GM18909 (cell line): ENCODE data around the gene KIFC3.
"Not testable (repeated sequence)": the region's sequence is repeated elsewhere in the genome, so short reads cannot be mapped to it uniquely, and the experiment has no call there.

ENCODE experiments used
- ATAC-seq: cut with Tn5 transposase; IDR thresholded peaks from one replicate; pipeline ENCODE4 v1.9.1; 2021; ENCODE audit warnings: mild to moderate bottlenecking; ENCODE audit not compliant: unreplicated experiment, poor library complexity

Gene KIFC3

DNA sequence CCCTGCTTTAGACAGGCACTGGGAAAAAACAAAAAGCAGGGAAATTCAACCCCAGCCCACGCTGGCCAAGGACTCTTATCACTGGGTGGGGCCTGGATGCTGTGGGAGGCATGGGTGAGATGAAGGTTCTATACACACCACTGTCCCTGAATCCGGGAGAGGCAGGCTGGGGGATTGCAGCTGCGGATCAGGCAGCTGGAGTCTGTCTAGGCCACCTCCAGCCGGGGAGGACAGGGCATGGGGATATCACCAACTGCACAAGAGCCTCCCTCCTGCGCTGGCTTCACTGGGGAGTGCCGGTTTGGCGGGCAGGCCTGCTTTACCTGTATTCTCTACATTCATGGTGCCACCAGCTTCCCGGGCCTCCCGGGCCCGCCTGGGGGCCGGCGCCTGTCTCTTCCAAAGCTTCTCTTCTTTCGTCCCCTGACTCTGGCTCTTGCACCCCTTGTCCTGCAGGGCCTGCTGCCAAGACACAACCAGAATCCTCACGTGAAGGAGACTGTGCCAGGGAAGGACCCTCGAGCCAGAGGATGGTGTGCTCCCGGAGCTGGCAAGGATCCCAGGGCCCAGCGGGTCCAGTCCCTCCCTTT lies 13.9 kb downstream of the KIFC3 start:
- ATAC-seq = no peak

DNA sequence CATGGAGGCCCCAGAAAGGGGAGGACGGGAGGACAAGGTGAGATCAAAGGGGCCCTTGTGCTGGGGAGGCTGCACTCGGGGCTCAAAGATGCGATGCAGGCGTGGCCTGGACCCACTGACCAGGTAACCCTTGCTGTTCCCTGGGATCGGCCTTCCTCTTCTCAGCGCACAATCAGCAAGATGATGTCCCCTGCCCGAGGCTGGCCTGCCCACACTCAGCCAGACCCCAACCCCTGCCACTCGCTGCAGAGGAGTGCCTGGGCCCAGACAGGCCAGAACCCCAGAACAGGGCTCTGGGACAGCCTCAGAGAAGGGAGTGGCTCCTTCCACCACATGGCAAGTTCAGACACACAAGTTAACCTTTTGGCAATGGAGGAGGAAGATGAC lies 14.8 kb downstream of the KIFC3 start:
- ATAC-seq = no peak

DNA sequence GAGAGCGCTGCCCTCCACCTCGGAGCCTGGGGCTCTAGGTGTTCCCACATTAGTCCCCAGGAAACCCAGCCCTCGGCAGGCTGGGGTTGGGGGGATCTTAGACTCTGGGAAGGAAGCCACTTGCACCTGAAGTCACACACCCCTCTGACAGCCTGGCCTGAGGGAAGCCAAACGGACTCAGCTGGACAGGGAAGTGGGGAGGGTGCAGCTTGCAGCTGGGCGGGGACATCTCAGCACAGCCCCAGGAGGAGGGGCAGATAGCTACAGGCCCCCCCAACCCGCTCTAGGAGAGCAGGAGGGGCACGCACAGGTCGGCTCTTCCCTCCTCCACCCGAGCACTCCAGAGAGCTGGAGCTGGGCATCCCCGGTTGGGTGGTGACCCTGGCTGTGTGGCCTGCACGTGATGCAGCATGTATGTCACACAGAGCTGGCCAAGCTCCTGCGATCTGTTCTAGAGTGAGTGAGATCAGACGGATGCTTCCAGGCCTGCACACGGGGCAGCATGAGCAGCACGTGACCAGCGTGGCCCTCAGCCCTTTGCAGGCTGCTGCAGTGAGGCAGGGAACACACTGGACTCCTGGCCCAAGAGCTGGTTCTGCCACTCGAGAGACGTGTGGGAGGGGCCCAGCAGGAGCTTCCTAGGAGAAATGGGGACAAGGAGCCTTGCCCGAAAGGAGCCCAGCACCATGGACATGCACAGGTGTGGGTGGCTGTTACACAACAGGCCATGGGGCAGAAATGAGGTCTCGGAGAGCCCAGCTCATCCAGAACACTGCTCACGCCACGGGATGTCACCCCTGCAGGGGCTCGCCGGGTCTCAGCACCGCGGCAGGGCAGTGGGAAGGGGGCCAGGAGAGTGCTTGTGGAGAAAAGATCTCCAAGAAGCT lies 15.4 kb downstream of the KIFC3 start:
- no peak for ATAC-seq

DNA sequence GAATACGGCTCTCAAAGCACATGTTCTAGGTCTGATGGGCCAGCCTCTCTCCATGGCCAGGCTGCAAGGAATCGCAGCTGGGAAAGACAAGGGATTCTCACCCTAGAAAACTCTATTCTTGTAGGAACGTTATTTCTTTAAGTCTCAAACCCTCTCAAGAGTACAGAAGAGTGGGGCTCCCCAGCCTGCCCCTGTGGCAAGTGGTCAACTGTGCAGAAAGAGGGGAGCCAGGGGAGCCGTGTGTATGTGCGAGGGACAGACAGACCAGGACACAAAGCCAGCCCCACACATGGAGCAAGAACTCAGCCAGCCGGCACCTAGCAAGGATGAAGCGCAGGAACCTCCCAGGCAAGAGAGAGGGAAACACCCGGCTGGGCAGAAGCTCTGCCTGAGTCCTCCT lies 16.4 kb downstream of the KIFC3 start:
- no peak for ATAC-seq

DNA sequence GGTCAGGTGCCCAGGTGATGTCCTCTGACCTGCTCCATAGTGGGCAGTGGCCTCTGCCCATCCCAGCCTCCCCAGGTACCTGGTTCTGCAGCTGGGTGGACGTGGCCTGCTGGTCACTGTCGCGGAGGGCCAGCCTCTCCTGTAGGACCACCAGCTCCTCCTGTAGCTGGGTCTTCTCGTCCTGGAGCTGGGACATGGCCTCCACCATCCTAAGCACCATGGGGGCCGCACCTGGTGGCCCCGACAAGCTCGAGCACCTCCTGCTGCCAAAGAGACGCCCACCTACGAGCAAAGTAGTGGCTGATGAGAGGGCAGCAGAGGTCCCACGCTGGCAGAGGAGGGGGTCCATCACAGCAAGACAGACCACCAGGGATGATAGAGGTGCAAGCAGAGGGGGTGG lies 16.9 kb downstream of the KIFC3 start:
- ATAC-seq = no peak

DNA sequence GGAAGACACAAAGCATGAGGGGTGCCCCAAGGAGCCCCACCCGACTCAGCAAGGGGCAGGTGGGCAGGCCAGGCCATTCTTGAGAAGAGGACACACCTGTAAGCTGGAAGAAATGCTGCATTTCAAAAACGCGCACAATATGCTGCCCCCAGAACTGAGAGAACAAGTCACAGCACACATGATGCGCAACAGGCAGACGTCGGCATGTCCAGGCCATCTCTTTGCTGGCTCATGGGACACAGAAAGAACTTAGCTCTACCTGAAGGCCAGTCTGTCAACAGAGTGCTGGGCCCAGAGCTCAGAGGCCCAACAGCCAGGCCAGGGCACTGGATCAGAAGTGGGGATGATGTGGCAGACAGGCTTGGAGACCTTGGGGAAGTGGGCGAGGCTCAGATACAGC lies 18.0 kb downstream of the KIFC3 start:
- ATAC-seq = no peak

DNA sequence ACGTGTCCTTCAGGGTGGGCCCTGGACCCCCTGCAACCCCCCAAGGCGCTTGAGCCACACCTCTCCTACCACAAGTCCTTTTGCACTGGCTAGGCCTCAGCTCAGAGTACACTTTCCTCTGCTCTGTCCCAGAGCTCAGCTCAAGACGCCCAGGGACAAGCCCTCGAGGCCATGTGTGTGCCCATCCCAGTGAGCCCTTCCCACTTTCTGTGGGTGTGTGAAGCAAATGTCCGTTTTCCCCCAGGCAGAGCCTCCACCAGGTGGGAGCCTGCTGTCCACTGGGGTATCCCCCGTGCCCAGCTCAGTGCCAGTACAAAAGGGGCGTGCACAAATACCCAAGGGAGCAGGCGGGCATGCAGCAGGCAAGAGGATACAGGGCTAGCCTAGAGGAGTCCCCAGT lies 18.4 kb downstream of the KIFC3 start:
- ATAC-seq = no peak

DNA sequence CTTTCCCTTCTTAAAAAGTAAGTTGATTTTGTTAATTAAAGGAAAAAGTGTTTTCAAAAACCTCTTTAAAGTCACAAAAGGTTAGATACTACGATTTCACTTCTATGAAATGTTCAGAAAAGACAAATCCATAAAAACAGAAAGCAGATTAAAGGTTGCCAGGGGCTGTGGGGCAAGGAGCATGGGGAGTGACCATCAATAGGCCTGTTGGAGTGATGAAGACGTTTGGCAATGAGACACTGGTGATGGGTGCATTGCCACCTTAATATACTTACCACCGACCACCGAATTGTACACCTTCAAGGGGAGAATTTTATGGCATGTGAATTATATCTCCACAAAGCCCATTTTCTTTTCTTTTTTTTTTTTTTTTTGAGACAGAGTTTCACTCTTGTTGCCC lies 19.2 kb downstream of the KIFC3 start:
- ATAC-seq = no peak

DNA sequence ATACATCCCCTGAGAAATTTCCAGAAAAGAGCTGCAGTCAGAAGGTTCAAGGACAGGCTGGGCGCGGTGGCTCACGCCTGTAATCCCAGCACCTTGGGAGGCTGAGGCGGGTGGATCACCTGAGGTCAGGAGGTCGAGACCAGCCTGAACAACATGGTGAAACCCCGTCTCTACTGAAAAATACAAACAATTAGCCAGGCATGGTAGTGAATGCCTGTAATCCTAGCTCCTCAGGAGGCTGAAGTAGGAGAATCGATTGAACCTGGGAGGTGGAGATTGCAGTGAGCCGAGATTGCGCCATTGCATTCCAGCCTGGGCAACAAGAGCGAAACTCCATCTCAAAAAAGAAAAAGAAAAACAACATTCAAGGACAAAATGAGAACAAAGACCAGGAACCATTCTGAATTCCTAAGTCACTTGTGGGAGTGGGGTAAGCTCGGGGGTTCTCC lies 19.7 kb downstream of the KIFC3 start:
- ATAC-seq = not testable (repeated sequence)

DNA sequence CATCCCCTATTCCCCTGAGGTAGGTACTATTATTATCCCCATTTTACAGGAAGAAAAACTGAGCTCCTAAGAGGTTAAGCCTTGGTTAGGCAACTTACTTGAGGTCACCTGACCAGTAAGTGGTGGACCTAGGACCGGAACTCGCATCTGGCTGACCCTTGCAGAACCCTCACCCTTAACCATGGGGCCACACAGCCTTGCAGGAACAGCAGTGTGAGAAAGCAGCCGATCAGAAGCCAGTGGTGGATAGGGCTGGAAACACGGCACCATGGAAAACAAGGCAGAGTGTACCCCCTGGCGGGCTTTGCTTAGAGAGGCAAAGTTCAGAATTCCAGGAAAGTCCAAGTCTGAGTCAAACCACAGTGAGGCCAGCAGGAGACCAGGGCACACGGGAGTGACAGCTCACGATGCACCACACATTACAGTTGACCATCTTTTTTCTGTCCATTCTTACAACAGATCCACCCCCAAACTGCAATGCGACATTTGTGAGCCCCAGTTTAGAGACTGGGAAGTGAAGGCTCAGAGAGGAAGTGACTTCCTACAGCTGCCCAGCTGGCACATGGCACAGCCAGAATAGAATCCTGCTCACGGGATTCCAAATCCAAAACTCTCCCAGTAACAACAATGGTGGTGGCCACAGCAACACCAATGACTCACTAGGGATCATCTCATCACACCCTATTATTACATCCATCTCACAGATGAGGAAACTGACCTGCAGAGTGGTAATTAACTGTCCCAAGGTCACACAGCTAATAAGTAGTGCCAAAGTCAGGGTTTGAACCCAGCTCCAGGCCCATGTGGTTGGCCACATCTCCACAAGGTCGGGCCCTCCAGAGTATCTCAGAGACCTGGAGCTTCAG lies 20.3 kb downstream of the KIFC3 start:
- no peak for ATAC-seq

DNA sequence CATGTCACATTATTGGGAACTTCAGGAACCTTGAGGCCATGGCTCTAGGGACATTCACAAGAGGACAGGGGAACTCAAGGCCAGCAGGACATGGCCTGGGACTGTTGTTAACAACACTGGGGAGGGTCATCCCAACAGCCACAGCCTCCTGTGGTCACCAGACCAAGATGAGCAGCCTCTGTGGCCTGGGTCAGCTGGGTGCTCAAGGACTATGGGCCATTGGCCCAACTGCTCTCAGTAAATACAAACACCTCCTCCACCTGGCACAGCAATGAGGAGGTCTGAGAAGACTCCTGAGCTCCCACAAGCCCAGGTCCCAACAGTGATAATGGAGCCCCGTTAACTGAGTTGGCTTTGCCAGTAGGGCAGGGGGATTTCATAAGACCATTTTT lies 20.9 kb downstream of the KIFC3 start:
- no peak for ATAC-seq

DNA sequence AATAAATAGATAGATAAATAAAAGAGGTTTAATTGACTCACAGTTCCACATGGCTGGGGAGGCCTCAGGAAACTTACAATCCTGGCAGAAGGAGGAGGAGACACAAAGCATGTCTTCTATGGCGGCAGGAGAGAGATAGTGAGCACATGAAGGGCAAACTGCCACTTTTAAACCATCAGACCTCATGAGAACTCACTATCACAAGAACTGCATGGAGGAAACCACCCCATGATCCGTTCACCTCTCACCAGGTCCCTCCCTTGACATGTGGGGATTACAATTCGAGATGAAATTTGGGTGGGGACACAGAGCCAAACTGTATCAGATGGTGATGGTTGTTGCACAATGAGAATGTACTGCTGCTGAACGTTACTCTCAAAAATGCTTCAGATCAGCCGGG lies 22.5 kb downstream of the KIFC3 start:
- ATAC-seq = not testable (repeated sequence)

DNA sequence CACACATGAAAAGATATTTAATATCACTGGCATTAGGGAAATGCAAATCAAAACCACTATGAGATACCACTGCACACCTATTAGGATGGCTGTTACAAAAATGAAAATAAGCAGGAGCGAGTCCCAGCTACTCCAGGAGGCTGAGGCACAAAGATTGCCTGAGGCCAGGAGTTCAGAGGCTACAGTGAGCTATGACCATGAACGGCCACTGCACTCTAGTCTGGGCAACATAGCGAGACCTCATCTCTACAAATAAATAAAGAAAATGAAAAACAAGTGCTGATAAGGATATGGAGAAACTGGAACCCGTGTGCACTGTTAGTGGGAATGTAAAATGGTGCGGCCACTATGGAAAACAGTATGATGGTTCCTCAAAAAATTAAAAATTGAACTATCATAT lies 23.6 kb downstream of the KIFC3 start:
- no peak for ATAC-seq

DNA sequence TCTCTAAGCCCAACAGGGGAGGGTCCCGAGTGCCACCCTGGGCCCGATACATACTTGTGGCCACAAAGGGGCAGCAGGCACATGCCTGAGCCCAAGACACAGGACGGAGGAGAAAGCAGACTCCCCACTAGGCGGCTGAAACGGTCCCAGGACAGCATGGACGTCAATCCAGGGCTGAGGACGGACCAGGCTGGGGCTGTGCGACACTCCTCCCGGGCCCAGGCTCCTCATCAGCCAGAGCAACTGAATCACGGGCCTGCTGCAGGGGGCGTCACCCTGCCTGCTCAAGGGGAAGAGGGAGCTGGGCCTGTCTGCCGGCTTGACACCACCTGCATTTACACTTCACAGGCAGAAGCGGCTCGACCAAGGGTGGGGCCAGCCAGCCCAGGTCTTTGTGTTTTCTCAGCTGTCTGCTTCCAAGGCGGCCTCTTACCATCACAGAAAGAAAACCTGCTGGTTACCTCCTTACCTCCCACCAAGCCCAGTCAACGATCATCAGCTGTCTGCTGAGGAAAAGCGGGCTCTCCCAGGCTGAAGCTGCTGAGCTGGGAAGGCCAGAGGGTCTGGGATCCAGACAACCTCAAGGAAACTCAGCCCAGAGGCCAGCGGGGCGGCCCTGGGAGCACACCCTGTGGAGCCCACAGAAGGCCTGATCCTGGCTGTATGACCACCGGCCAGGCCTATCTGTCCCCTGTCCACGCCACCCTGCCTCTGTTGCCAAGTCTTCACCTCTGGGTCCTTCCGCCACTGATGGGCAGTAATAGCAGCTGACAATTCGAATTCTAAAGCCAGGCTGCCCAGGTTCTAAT lies 26.4 kb downstream of the KIFC3 start:
- no peak for ATAC-seq

DNA sequence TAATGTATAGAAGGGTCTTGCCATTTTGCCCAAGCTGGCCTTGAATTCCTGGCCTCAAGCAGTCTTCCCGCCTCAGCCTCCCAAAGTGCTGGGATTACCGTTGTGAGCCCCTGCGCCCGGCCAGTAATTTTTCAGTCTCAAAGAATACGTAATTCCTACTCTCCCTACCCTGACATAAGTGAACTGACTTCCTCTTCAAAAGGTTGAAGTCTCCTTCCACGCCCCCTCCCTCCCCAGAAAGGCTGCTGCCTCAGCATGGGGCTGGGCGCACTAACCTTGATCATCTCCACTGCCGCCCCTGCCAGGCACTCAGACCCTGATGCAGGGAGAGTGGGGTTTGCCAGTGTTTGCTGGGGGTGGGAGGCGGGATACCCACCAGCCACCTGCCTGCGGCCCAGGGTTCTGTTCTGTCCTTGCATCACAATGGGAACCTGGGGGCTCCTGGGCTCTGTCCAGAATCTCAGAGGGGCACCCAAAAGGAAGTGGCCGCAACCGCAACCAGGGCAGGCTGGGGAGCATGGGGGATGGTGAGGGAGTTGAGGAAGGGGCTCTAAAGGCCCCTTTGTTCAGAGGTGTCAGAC lies 27.5 kb downstream of the KIFC3 start:
- ATAC-seq = no peak

DNA sequence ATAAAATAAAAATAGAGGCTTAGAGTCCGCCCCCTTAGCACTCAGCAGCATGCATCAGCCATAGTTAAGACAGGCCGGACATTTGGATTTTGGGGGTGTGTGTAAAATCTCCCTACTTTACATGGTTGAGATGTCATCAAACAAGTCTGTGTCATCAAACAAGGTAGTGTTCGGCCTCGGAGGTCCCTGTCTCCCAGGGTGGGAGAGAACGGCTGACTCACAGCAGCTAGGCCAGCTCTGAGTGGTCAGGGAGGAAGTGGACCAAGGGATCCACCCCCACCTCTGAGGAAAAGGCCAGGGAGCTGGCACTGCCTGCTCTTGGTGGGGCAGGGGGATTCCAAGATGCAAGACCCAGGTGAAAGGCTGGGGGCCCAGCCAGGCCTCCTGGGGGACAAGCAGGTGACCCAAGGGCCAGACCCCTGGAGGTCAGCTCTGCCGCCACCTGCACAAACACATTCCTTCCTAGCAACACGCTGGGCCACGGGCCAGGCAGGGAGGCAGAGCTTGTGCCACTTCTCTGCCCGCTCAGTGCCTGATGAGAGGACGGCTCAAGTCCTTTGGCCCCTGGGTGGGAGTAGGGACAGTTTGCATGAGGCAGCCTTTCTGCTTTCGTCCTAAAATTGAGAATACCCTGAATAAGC lies 28.5 kb downstream of the KIFC3 start:
- ATAC-seq = no peak

DNA sequence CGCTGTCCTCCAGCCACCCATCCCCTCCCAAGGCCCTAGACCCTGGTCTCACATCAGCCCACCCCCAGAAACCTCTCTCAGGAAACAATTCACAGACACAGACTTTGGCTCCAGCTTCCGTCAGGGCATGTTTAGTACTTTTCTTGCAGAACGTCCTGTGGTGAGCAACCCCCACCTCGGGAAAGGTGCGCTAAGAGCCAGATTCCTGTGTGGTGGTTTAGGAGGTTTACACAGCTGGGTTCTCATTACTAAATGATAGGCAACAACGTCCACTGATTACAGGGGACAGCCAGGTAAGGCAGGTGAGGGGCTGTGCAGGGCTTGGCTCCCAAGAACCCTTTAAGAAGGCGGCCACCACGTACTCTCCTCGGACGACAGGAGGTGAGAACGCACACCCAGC lies 29.3 kb downstream of the KIFC3 start:
- no peak for ATAC-seq

DNA sequence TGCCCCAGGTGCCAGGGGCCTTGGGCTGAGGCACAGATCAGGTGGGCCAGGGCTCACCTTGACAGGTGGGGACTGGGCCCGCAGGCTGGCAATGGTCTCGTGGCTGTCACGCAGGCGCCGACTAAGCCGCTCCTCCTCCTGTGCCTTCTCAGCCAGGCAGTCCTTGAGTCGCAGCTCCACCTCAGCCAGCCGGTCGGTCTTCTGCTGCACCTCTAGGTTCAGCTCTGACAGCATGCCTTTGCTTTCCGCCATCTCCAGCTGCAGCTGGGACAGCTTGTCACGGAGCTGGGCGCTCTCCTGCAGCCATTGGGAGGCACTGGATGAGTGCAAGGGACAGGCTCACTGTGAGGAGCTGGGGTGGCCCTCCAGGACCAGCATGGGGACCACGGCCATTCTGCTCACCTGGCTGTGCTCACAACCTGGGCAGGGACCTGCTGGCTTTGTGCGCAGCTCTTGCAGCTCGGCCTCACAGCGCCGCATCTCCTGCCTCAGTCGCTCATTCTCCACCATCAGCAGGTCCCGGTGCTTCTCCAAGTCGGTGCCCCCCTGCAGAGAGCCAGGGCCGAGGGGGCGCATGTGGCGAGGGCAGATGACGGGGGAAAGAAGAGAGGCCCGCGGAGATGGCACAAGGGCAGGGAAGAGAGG lies 31.0 kb downstream of the KIFC3 start:
- no peak for ATAC-seq

DNA sequence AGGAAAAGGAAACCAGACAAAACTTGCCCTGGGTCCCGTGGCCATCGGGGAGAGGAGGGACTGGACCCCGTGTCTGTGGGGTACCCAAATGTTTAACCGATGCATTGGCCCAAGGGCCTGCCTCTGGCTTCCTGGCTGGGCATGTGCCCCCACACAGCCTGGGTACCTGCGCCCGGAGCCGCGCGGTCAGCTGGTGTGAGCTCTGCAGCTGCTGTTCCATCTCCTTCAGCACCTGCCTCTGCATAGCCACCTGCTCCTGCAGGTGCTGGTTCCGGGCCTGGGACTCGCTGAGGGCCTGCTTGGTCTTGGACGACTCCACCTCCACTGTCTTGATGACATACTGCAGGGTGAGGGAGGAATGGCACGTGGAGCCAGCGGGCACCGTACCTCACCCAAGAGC lies 31.9 kb downstream of the KIFC3 start:
- ATAC-seq = no peak
